Colonic mucosa (tissue), 4 donors: Measurements from ENCODE around the gene PHF23. TPM values are rescaled to one million over a fixed set of nuclear protein-coding genes. Genes with fewer than 3 reads are reported as not detected.

Experiments
- DNase-seq: peaks from one replicate; pipeline ENCODE4 v3.0.0-alpha.2; 2020
- H3K27ac ChIP-seq: fragments of 200-600 bp; one replicate; pipeline ENCODE4 v1.8.0; 2021
- H3K27me3 ChIP-seq: fragments of 200-600 bp; one replicate; pipeline ENCODE4 v1.8.0; 2021
- H3K36me3 ChIP-seq: fragments of 200-600 bp; one replicate; pipeline ENCODE4 v1.8.0; 2021
- H3K4me1 ChIP-seq: fragments of 200-600 bp; one replicate; pipeline ENCODE4 v1.8.0; 2021; ENCODE audit warnings: mild to moderate bottlenecking
- H3K4me3 ChIP-seq: fragments of 200-600 bp; one replicate; pipeline ENCODE4 v1.8.0; 2021
- H3K9ac ChIP-seq, 2 donors: one replicate each; pipeline ENCODE4 v1.7.0; 2013; ENCODE audit warnings: control low read depth in 2 of 2, low read depth in 2 of 2, low read length in 2 of 2
- H3K9me3 ChIP-seq: fragments of 200-600 bp; one replicate; pipeline ENCODE4 v1.8.0; 2021
- intact Hi-C: fragments of 100-400 bp; cut with DNase I; formaldehyde crosslinking; loops from one replicate; pipeline ENCODE4 v1.14.1; 2022
- total RNA-seq, 2 donors: library from RNA; stranded (reverse); fragmentation: NEBNext Ultra II Directional in 1 of 2; extraction: Animal tissue kit (Norgen Biotek cat#: 25700) in 1 of 2; gene quantifications; one replicate each; pipeline ENCODE4 v1.2.1, GENCODE V29; 2021
- TF ChIP-seq, protein P1 (sequence below): fragments of 200-600 bp; IDR thresholded peaks from one replicate; pipeline ENCODE4 v1.8.0; 2022; ENCODE audit warnings: antibody characterized with exemption, mild to moderate bottlenecking
- donor health status: healthy.
- donor health status: DM: no; HTN: no; CAD: no.
- donor health status: DM: no; HTN: no; CAD: no.

The PHF23 gene
- total RNA-seq, 2 donors from 2014 or later = 29.8 to 38.6 TPM

DNA sequence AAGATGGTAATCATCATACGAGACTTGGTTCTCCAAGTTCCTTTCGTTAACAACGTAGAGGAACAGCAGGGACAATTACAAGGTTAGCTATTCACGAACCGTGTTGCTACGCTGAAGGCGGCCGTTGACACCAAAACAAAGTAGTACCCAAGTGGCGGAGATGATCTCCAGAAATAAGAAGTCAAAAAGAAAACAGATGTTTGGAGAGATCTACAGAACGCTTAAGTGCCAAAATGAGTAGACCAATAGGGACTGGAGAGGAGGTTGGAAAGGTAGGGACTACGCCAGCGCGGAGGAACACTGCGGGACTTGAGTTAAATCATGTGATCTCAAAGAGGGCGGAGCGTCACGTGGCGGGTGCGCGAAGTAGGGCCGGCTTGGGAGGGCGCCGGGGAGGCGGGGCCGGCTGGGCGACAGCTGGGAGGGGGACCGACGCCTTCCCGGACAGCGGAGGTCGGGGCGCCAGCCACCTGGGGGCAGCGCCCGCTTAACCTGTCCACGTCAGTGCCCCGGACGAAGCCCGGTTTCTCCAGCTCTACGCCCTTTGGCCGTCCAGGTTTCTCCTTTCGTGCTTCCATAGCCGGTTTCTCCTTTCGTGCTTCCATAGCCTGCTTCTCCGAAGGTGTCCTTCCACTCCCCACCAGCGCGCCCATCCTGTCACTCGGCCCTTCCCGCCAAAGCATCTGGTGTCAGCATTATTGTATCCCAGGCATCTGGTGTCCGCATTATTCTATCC, 3.6 kb upstream of the PHF23 start:
- peaks cover 5% of the 10 kb centered on the region for H3K36me3 ChIP-seq
- H3K27ac ChIP-seq = peak overlapping the region; percentile 99
- TF ChIP-seq, protein P1, sequence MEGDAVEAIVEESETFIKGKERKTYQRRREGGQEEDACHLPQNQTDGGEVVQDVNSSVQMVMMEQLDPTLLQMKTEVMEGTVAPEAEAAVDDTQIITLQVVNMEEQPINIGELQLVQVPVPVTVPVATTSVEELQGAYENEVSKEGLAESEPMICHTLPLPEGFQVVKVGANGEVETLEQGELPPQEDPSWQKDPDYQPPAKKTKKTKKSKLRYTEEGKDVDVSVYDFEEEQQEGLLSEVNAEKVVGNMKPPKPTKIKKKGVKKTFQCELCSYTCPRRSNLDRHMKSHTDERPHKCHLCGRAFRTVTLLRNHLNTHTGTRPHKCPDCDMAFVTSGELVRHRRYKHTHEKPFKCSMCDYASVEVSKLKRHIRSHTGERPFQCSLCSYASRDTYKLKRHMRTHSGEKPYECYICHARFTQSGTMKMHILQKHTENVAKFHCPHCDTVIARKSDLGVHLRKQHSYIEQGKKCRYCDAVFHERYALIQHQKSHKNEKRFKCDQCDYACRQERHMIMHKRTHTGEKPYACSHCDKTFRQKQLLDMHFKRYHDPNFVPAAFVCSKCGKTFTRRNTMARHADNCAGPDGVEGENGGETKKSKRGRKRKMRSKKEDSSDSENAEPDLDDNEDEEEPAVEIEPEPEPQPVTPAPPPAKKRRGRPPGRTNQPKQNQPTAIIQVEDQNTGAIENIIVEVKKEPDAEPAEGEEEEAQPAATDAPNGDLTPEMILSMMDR = no peak
- intact Hi-C loops = no loop called here
- DNase-seq = peak; percentile 98
- peaks cover 14% of the 10 kb centered on the region for H3K4me1 ChIP-seq
- H3K27me3 ChIP-seq = no peaks in the 10 kb centered on the region
- peak overlapping the region; percentile 71 to 100 for H3K9ac ChIP-seq
- H3K9me3 ChIP-seq = no peaks in the 10 kb centered on the region
- H3K4me3 ChIP-seq = peak overlapping the region; percentile 83

DNA sequence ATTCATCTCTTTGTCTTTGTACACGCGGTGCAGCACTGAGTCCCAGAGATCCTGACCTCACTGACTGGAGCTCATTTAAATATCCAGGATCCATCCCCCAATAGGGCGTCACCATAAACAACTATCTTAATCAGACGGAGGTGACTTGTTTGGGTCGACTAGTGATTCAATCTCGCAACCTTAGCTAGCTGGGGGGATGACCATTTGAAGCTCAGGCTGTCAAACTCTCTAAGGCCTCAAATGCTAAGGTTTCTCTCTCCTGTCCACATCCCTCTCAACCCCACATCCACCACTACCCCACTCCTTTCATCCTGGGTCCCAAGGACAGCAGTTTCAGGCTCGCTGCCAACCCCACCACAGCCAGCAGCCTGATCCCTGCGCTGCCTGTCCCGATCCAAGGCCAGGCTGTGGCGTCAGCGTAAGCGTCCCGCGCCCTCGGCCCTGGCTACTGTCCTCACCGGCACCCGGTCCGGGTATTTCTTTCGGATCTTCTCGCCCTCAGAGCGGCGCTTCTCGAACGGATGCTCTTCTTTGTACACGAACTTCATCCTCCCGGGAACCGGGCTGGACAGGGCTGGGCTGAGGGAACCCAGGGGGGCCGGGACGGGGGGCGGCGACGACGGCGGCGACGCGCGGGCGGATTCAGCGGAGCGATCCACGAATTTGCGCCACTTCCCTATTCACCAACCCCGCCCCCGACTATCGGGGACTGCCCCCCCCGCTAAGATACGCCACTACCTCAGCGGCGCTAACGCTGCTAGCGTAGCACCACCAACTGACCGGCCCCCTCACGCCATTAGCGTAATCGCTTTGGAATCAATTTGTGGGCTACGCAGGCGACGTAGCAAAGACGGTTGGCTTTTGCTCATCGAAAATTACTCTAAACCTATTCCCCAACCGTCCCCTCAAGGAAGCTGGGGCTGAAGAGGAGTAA, 2.8 kb upstream of the PHF23 start, which contains the start of gene GABARAP:
TSS of gene GABARAP (minus strand) at position 667 of the 934 bp plus-strand sequence. CDS start at position 548, 119 bp downstream.
- H3K9ac ChIP-seq = peak within 1 kb of the TSS; percentile 90 to 100
- peak within 1 kb of the TSS; percentile 99 for H3K27ac ChIP-seq
- peaks cover 5% of the 10 kb centered on the region for H3K36me3 ChIP-seq
- TF ChIP-seq, protein P1 = no peak
- no peaks in the 10 kb centered on the region for H3K27me3 ChIP-seq
- intact Hi-C loops = no loop called here
- DNase-seq = peak; percentile 96
- no peaks in the 10 kb centered on the region for H3K9me3 ChIP-seq
- peak within 1 kb of the TSS; percentile 83 for H3K4me3 ChIP-seq
- H3K4me1 ChIP-seq = peaks cover 14% of the 10 kb centered on the region

DNA sequence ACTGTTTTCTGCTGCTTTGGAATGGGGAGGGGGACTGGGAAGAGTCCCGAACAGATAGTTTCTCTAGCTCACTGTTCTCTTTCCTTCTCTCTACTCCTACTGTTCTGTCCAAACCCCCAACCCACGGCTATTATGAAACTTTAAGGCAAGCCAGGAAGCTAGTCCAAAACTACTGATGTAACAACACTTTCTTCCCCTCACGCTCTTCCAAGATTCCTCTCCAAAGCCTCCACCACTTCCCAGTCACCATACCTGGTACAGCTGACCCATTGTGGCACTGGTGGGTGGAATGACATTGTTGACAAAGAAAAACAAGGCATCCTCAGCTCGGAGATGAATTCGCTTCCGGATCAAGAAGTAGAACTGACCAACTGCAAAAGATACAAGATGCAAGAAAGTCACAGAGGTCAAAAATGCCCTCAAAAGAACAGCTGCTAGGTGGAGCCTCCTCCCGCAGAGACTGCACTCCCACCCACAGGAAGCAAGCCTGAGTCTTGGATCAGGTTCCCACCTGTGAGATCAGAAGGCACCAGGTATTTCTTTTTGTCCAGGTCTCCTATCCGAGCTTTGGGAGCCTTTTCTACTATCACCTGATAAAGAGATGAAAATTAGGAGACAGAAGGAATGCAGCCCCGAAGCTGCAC, 2.0 kb upstream of the PHF23 start:
- TF ChIP-seq, protein P1 = no peak
- Histone ChIP-seq H3K27ac (peak overlapping the region; percentile 99), H3K9me3 (no peaks in the 10 kb centered on the region), H3K4me3 (peak overlapping the region; percentile 83), H3K27me3 (no peaks in the 10 kb centered on the region), H3K4me1 (peaks cover 14% of the 10 kb centered on the region), H3K9ac (peak overlapping the region; percentile 90 to 100), H3K36me3 (peaks cover 5% of the 10 kb centered on the region)
- DNase-seq = no peak
- intact Hi-C loops = no loop called here

DNA sequence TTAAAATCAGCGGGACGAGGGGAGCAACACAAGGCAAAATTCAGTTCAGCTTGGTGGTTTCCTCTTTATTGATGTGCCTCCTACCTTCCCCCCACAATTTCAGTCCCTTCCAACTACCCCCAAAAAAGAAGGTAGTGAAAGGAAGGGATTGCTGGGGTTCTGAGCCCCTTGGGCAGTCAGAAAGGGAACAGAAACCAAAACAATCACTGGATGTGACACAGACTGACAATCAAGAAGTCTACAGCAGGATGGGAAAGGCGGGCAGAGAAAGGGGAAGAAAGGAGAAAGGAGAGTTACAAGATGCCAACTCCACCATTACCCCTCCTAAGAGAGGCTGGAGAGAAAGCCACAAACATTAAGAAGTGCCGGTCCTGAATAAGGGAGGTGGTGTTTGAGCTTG, 1.1 kb upstream of the PHF23 start:
- no peaks in the 10 kb centered on the region for H3K9me3 ChIP-seq
- H3K27me3 ChIP-seq = no peaks in the 10 kb centered on the region
- H3K4me1 ChIP-seq = peaks cover 19% of the 10 kb centered on the region
- H3K36me3 ChIP-seq = peaks cover 5% of the 10 kb centered on the region
- peak overlapping the region; percentile 99 for H3K27ac ChIP-seq
- TF ChIP-seq, protein P1 = no peak
- no peak for DNase-seq
- peak overlapping the region; percentile 26 to 100 for H3K9ac ChIP-seq
- intact Hi-C loops = no loop called here
- H3K4me3 ChIP-seq = peak overlapping the region; percentile 5
